Chondrocyte (in vitro differentiated cells): ENCODE measurements around the gene ZBTB46. TPM values are rescaled to one million over a fixed set of nuclear protein-coding genes. Genes with fewer than 3 reads are reported as not detected.

ENCODE experiments used
- DNase-seq: peaks from one replicate; pipeline ENCODE4 v3.0.0; 2021; ENCODE audit warnings: mixed read lengths, low spot score
- H3K27ac Mint-ChIP-seq: one replicate; pipeline ENCODE4 v1.8.0; 2021; ENCODE audit warnings: mild to moderate bottlenecking, moderate library complexity, mixed read lengths; ENCODE audit not compliant: unreplicated experiment
- H3K27me3 Mint-ChIP-seq: 2 replicates; pipeline ENCODE4 v1.8.0; 2021; ENCODE audit warnings: low read depth, mixed read lengths
- H3K36me3 Mint-ChIP-seq: 2 replicates; pipeline ENCODE4 v1.8.0; 2021; ENCODE audit warnings: low read depth, mixed read lengths
- H3K4me1 Mint-ChIP-seq: 2 replicates; pipeline ENCODE4 v1.8.0; 2021; ENCODE audit warnings: low read depth, mild to moderate bottlenecking, mixed read lengths
- H3K4me3 Mint-ChIP-seq: one replicate; pipeline ENCODE4 v1.8.0; 2021; ENCODE audit warnings: mild to moderate bottlenecking, moderate library complexity, mixed read lengths; ENCODE audit not compliant: unreplicated experiment
- H3K9me3 Mint-ChIP-seq: 2 replicates; pipeline ENCODE4 v1.8.0; 2021; ENCODE audit warnings: low read depth, mixed read lengths
- CTCF ChIP-seq: fragments of 200-600 bp; sonication (generic); IDR thresholded peaks from 2 replicates; pipeline ENCODE4 v1.5.0; 2021; ENCODE audit warnings: antibody characterized with exemption, mild to moderate bottlenecking, moderate library complexity
- total RNA-seq: library from RNA; stranded (reverse); gene quantifications from 3 replicates; pipeline ENCODE4 v1.2.1, GENCODE V29; 2021

ZBTB46 gene
- total RNA-seq, 1 donor from 2014 or later = 6.0 TPM

- Mint-ChIP-seq H3K36me3 (peaks cover 8% of the 10 kb centered on the region), H3K27me3 (no peaks in the 10 kb centered on the region), H3K27ac (peak overlapping the region; percentile 96), H3K4me1 (peaks cover 37% of the 10 kb centered on the region), H3K9me3 (no peaks in the 10 kb centered on the region), H3K4me3 (peak overlapping the region; percentile 92)
- DNase-seq = no peak
- TF ChIP-seq CTCF = peak; percentile 88
These were observed 32.9 kb upstream of the ZBTB46 start for GRCh38 chr20:63863798-63864544.

- Mint-ChIP-seq H3K27ac (peak overlapping the region; percentile 96), H3K27me3 (no peaks in the 10 kb centered on the region), H3K36me3 (peaks cover 6% of the 10 kb centered on the region), H3K4me3 (peak overlapping the region; percentile 92), H3K4me1 (peaks cover 43% of the 10 kb centered on the region), H3K9me3 (no peaks in the 10 kb centered on the region)
- no peak for TF ChIP-seq CTCF
- no peak for DNase-seq
These were observed 32.1 kb upstream of the ZBTB46 start for GRCh38 chr20:63863021-63863797.

GRCh38 chr20:63861981-63862901 lies 31.2 kb upstream of the ZBTB46 start:
- no peak for DNase-seq
- Mint-ChIP-seq H3K4me1 (peaks cover 40% of the 10 kb centered on the region), H3K27ac (no peak overlapping the region), H3K9me3 (no peaks in the 10 kb centered on the region), H3K36me3 (peaks cover 2% of the 10 kb centered on the region), H3K27me3 (no peaks in the 10 kb centered on the region), H3K4me3 (no peak overlapping the region)
- no peak for TF ChIP-seq CTCF

- no peak for TF ChIP-seq CTCF
- Mint-ChIP-seq H3K4me3 (no peak within 1 kb of the TSS), H3K4me1 (peaks cover 40% of the 10 kb centered on the region), H3K27ac (no peak within 1 kb of the TSS), H3K27me3 (no peaks in the 10 kb centered on the region), H3K9me3 (no peaks in the 10 kb centered on the region), H3K36me3 (peaks cover 2% of the 10 kb centered on the region)
- no peak for DNase-seq
These were observed 30.4 kb upstream of the ZBTB46 start, which contains the start of gene ABHD16B for GRCh38 chr20:63861365-63861934. TSS of gene ABHD16B (plus strand) at chr20:63861498. CDS start at chr20:63861541, 43 bp downstream.
